GM12878 (cell line): ENCODE data around the gene MOGAT1. TPM values are rescaled to one million over a fixed set of nuclear protein-coding genes. Genes with fewer than 3 reads are reported as not detected.

ENCODE experiments used
- ATAC-seq: fragments of 200-7000 bp; cut with Tn5 transposase; 3 replicates; pipeline ENCODE4 v1.9.1; 2020; ENCODE audit warnings: mild to moderate bottlenecking, moderate library complexity
- BruUV-seq: library from RNA; stranded (reverse); fragments of 400-500 nt; replicated peaks from 2 replicates; lab custom pipeline; 2021; lab: Mats Ljungman, UMichigan
- CTCF ChIA-PET: fragments of 300-600 bp; sonication (Branson Sonifier 250); formaldehyde crosslinking; extraction: SDS; loops from one replicate; lab custom pipeline; 2021; ENCODE audit warnings: inconsistent platforms; lab: Yijun Ruan, JAX
- POLR2A ChIA-PET: fragments of 350-600 bp; formaldehyde crosslinking; extraction: SDS; loops from one replicate; lab custom pipeline; 2021; ENCODE audit warnings: inconsistent platforms; lab: Charles Lee
- RAD21 ChIA-PET: fragments of 300-600 bp; sonication (Branson Sonifier 250); formaldehyde crosslinking; loops from one replicate; lab custom pipeline; 2023; ENCODE audit warnings: antibody characterized with exemption; ENCODE audit not compliant: unreplicated experiment; lab: Charles Lee
- SMC1A ChIA-PET: fragments of 300-600 bp; sonication (Branson Sonifier 250); formaldehyde crosslinking; loops from one replicate; lab custom pipeline; 2023; ENCODE audit not compliant: unreplicated experiment, uncharacterized antibody; lab: Charles Lee
- DNase-seq: peaks from one replicate; pipeline ENCODE4 v3.0.0-alpha.2; 2011; ENCODE audit warnings: low read depth, low spot score
- FAIRE-seq: peaks from 3 replicates; lab custom pipeline; 2011; peaks lifted over from hg19 to GRCh38; lab: Jason Lieb, UNC
- H2AFZ ChIP-seq: 2 replicates; pipeline ENCODE4 v1.6.0; 2011; ENCODE audit warnings: low read depth, low read length, control low read depth; ENCODE audit not compliant: control insufficient read depth
- H3K27ac ChIP-seq: 2 replicates; pipeline ENCODE4 v1.5.1; 2011; ENCODE audit warnings: control low read depth; ENCODE audit not compliant: control insufficient read depth, insufficient read depth
- H3K27me3 ChIP-seq, 2 experiments: replicated peaks in 1 of 2; 2 replicates each; pipeline versions ENCODE4 v1.6.0 to v1.6.1; 2011; ENCODE audit warnings: low read length in 1 of 2; ENCODE audit not compliant: control insufficient read depth in 2 of 2, insufficient read depth in 2 of 2
- H3K36me3 ChIP-seq, 2 experiments: 2 replicates each; pipeline ENCODE4 v1.5.1; 2011; ENCODE audit warnings: low read length in 1 of 2; ENCODE audit not compliant: control insufficient read depth in 2 of 2, insufficient read depth in 2 of 2
- H3K4me1 ChIP-seq: 2 replicates; pipeline ENCODE4 v1.6.1; 2011; ENCODE audit warnings: mild to moderate bottlenecking, low read length, moderate library complexity, mixed read lengths; ENCODE audit not compliant: control insufficient read depth, insufficient read depth
- H3K4me2 ChIP-seq: 2 replicates; pipeline ENCODE4 v1.6.0; 2011; ENCODE audit warnings: control low read depth; ENCODE audit not compliant: control insufficient read depth, insufficient read depth
- H3K4me3 ChIP-seq: fragments of 200-600 bp; sonication (generic); 2 replicates; pipeline ENCODE4 v1.5.1; 2016
- H3K79me2 ChIP-seq: 2 replicates; pipeline ENCODE4 v1.6.0; 2011; ENCODE audit warnings: low read length; ENCODE audit not compliant: control insufficient read depth, insufficient read depth
- H3K9ac ChIP-seq: 2 replicates; pipeline ENCODE4 v1.8.0; 2011; ENCODE audit warnings: low read length, control low read depth, mixed read lengths; ENCODE audit not compliant: control insufficient read depth, insufficient read depth
- H3K9me3 ChIP-seq: replicated peaks from 3 replicates; pipeline ENCODE4 v1.5.1; 2011; ENCODE audit warnings: mild to moderate bottlenecking, low read length; ENCODE audit not compliant: control insufficient read depth, insufficient read depth
- H4K20me1 ChIP-seq: 2 replicates; pipeline ENCODE4 v1.6.0; 2011; ENCODE audit not compliant: control insufficient read depth, insufficient read depth
- ASH2L ChIP-seq: fragments of 300-600, 200-600 bp; sonication (generic); IDR thresholded peaks from 2 replicates; pipeline ENCODE4 v1.6.1; 2017; ENCODE audit warnings: low read depth, mild to moderate bottlenecking, borderline replicate concordance
- ATF7 ChIP-seq: fragments of 450-650 bp; IDR thresholded peaks from 2 replicates; pipeline ENCODE4 v1.6.1; 2016; ENCODE audit warnings: low read depth, mild to moderate bottlenecking
- BHLHE40 ChIP-seq, 2 experiments: fragments of 450-650 bp in 1 of 2; IDR thresholded peaks; 2 replicates each; pipeline ENCODE4 v1.6.1; 2011 to 2017; ENCODE audit warnings: low read depth in 2 of 2, borderline replicate concordance in 1 of 2, improper control_type of control experiment in 1 of 2, low read length in 1 of 2, mild to moderate bottlenecking in 1 of 2
- CHD2 ChIP-seq: IDR thresholded peaks from 2 replicates; pipeline ENCODE4 v1.6.1; 2011; ENCODE audit warnings: low read depth, low read length, improper control_type of control experiment, borderline replicate concordance
- HDAC2 ChIP-seq: fragments of 200-600 bp; sonication (generic); IDR thresholded peaks from 2 replicates; pipeline ENCODE4 v1.6.1; 2017
- HSF1 ChIP-seq: fragments of 150-350 bp; IDR thresholded peaks from 2 replicates; pipeline ENCODE4 v1.6.1; 2014; ENCODE audit warnings: mild to moderate bottlenecking, low read depth, low read length
- IKZF1 ChIP-seq: fragments of 450-650 bp; conservative IDR thresholded peaks from 2 replicates; pipeline ENCODE4 v1.6.1; 2017; ENCODE audit warnings: antibody characterized with exemption, mild to moderate bottlenecking
- IKZF2 ChIP-seq, 2 experiments: fragments of 450-650 bp; IDR thresholded peaks; 2 replicates each; pipeline ENCODE4 v1.6.1; 2017; ENCODE audit warnings: mild to moderate bottlenecking in 2 of 2, moderate library complexity in 2 of 2
- IRF4 ChIP-seq: IDR thresholded peaks from 2 replicates; pipeline ENCODE4 v1.6.1; 2011; ENCODE audit warnings: low read depth, low read length
- LARP7 ChIP-seq: fragments of 450-650 bp; IDR thresholded peaks from 2 replicates; pipeline ENCODE4 v1.6.1; 2017; ENCODE audit warnings: mild to moderate bottlenecking
- MTA2 ChIP-seq: fragments of 450-650 bp; IDR thresholded peaks from 2 replicates; pipeline ENCODE4 v1.6.1; 2016; ENCODE audit warnings: low read depth, mild to moderate bottlenecking, moderate library complexity
- MYB ChIP-seq: fragments of 150-350 bp; IDR thresholded peaks from 2 replicates; pipeline ENCODE4 v1.6.1; 2014; ENCODE audit warnings: mild to moderate bottlenecking, low read depth, low read length, borderline replicate concordance
- NFYB ChIP-seq: IDR thresholded peaks from 2 replicates; pipeline ENCODE4 v1.6.1; 2011; ENCODE audit warnings: low read depth, mild to moderate bottlenecking, low read length, improper control_type of control experiment, moderate library complexity; ENCODE audit not compliant: insufficient read depth
- NKRF ChIP-seq: fragments of 450-650 bp; conservative IDR thresholded peaks from 2 replicates; pipeline ENCODE4 v1.6.1; 2017; ENCODE audit warnings: mild to moderate bottlenecking, moderate library complexity
- PAX8 ChIP-seq: fragments of 450-650 bp; IDR thresholded peaks from 2 replicates; pipeline ENCODE4 v1.6.1; 2017; ENCODE audit warnings: mild to moderate bottlenecking, moderate library complexity
- RAD51 ChIP-seq: fragments of 450-650 bp; IDR thresholded peaks from 2 replicates; pipeline ENCODE4 v1.6.1; 2016; ENCODE audit warnings: moderate library complexity, mild to moderate bottlenecking, inconsistent platforms
- ZZZ3 ChIP-seq: IDR thresholded peaks from 2 replicates; pipeline ENCODE4 v1.6.1; 2011; ENCODE audit warnings: low read depth; ENCODE audit not compliant: control insufficient read depth, insufficient read length
- WGBS: methylation state at CpG from one replicate; pipeline ENCODE4 v1.1.6; 2016; ENCODE audit warnings: low lambda C conversion rate; ENCODE audit not compliant: insufficient replicate concordance, insufficient coverage; ENCODE audit errors: missing lambda C conversion rate; 5-methylcytosine and 5-hydroxymethylcytosine counted together
- in situ Hi-C: fragments of 300-500 bp; cut with MboI; formaldehyde crosslinking; loops from 9 replicates; pipeline ENCODE4 v1.14.3; 2018; ENCODE audit warnings: mixed read lengths
- intact Hi-C: fragments of 100-400 bp; cut with micrococcal nuclease; formaldehyde crosslinking; loops from one replicate; pipeline ENCODE4 v1.14.2; 2022; ENCODE audit not compliant: unreplicated experiment
- polyA plus RNA-seq, 11 experiments: library from polyadenylated mRNA; depleted of rRNA in 4 of 11; unstranded in 6 of 11; stranded (reverse) in 5 of 11; fragments of >200 nt; fragmentation: Nextera tagmentation in 4 of 11; fragmentation: Illumina TruSeq in 1 of 11; extraction: Ambion mirVana in 4 of 11; extraction: Trizol in 1 of 11; gene quantifications; 1 replicate in 1 of 11; 2 replicates in 10 of 11; pipeline versions ENCODE4 v1.2.1 to v1.2.3, GENCODE V29; 2011 to 2016; ENCODE audit warnings: inconsistent platforms in 2 of 11, missing spikeins in 2 of 11, low read depth in 1 of 11
- total RNA-seq, 4 experiments: library from RNA; depleted of rRNA in 3 of 4; stranded (reverse); fragments of >200 nt in 3 of 4; fragmentation: Illumina TruSeq in 1 of 4; extraction: Trizol in 1 of 4; gene quantifications; 2 replicates each; pipeline versions ENCODE4 v1.2.1 to v1.2.3, GENCODE V29; 2013 to 2021

Gene MOGAT1
- total and polyA plus RNA-seq, 10 of the 15 experiments (the other 5 are each of a cell fraction or from before 2014, with no cell fraction given) = not detected

GRCh38 chr2:222637067-222637466 lies 34.4 kb upstream of the MOGAT1 start:
- no peaks in the 10 kb centered on the region for H3K9me3 ChIP-seq
- no TSS peak for BruUV-seq
- TF ChIP-seq ZZZ3 (no peak), ATF7 (no peak), BHLHE40 (IDR thresholded peaks at IDR 0.05; ENCODE audit: borderline replicate concordance in 1 of 2, low read depth in 2 of 2, low read length in 1 of 2) (no peak), IKZF1 (no peak), CHD2 (no peak), RAD51 (no peak), ASH2L (no peak)
- TF ChIP-seq, all 136 proteins: peak for 0
- CTCF ChIA-PET = interaction anchor here (1.6 kb wide), 1 partner anchor 319 kb away, joined by 3 read pairs; no protein-coding TSS in a partner anchor
- ATAC-seq = no peak
- POLR2A ChIA-PET = no interaction called here
- Histone ChIP-seq H3K27ac (no peak overlapping the region), H3K9ac (no peak overlapping the region), H3K4me3 (no peak overlapping the region), H3K27me3 (no peaks in the 10 kb centered on the region), H3K4me1 (no peaks in the 10 kb centered on the region), H3K4me2 (no peak overlapping the region), H2AFZ (no peak overlapping the region), H3K79me2 (no peaks in the 10 kb centered on the region), H3K36me3 (peaks cover 2 to 15% of the 10 kb centered on the region in 2 experiments), H4K20me1 (no peaks in the 10 kb centered on the region)
- SMC1A ChIA-PET = interaction anchor here (1.4 kb wide), 1 partner anchor 11 kb away, joined by 4 read pairs; no protein-coding TSS in a partner anchor
- WGBS = 100% methylated on average over 1 of the region's 1 CpG
- in situ Hi-C loops = no loop called here
- RAD21 ChIA-PET = no interaction called here
- DNase-seq = no peak
- no peak for FAIRE-seq
- intact Hi-C loops = no loop called here

GRCh38 chr2:222641336-222641735 lies 30.1 kb upstream of the MOGAT1 start:
- in situ Hi-C loops = no loop called here
- FAIRE-seq = no peak
- H3K79me2 ChIP-seq = no peaks in the 10 kb centered on the region
- intact Hi-C loops = no loop called here
- no peak for ATAC-seq
- 80% methylated on average over 2 of the region's 2 CpGs for WGBS
- ChIA-PET CTCF (no interaction called here), SMC1A (interaction anchor here (0.7 to 3.8 kb wide), 3 partner anchors 13 to 152 kb away, joined by 3 to 16 read pairs (median 3); partner anchors contain the start of gene FARSB), POLR2A (no interaction called here), RAD21 (no interaction called here)
- H3K4me3 ChIP-seq = no peak overlapping the region
- no peaks in the 10 kb centered on the region for H3K27me3 ChIP-seq
- H3K27ac ChIP-seq = no peak overlapping the region
- no peaks in the 10 kb centered on the region for H3K9me3 ChIP-seq
- no peak overlapping the region for H2AFZ ChIP-seq
- no peak overlapping the region for H3K9ac ChIP-seq
- H3K4me2 ChIP-seq = no peak overlapping the region
- H3K4me1 ChIP-seq = no peaks in the 10 kb centered on the region
- H3K36me3 ChIP-seq = peaks cover 2 to 14% of the 10 kb centered on the region in 2 experiments
- no TSS peak for BruUV-seq
- H4K20me1 ChIP-seq = no peaks in the 10 kb centered on the region
- DNase-seq = no peak
- no peak for TF ChIP-seq LARP7
- TF ChIP-seq PAX8 = no peak
- TF ChIP-seq NFYB = no peak
- no peak for TF ChIP-seq NKRF
- no peak for TF ChIP-seq MYB
- no peak for TF ChIP-seq HDAC2
- no peak for TF ChIP-seq HSF1
- TF ChIP-seq MTA2 = no peak
- no peak for TF ChIP-seq IRF4
- no peak for TF ChIP-seq IKZF2 (IDR thresholded peaks at IDR 0.05)
